Measurements from ENCODE around the gene WWC2.
"Not testable (repeated sequence)": the region's sequence is repeated elsewhere in the genome, so short reads cannot be mapped to it uniquely, and the experiment has no call there.

WWC2 gene

DNA sequence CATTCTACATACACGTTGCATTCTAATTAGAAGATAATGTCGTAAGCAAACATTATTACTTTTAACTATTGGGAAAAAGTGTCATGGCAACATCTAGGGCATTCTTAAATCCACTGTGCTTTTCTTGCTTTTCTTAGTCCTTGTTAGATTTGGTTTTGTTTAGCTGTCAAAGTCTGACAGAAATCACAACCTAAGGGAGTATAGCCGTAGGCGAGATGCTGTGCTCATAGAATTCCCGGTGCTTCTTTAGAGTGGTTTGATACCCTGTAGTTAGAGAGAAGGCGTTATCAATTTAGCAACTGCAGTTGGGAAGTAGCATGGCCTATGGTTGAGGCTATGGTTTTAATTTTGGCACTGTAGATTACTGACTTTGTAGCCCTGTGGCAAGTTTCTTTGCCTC lies 45.7 kb downstream of the WWC2 start:
- no peak for DNase-seq

GRCh38 chr4:183145773-183146172 lies 46.7 kb downstream of the WWC2 start:
- no peak for DNase-seq

GRCh38 chr4:183146478-183146877 lies 47.4 kb downstream of the WWC2 start:
- DNase-seq = no peak

GRCh38 chr4:183147196-183147595 lies 48.1 kb downstream of the WWC2 start:
- no peak for DNase-seq

GRCh38 chr4:183147983-183148382 lies 48.9 kb downstream of the WWC2 start:
- no peak for DNase-seq

GRCh38 chr4:183149616-183150539 lies 50.8 kb downstream of the WWC2 start:
- no peak for DNase-seq

DNA sequence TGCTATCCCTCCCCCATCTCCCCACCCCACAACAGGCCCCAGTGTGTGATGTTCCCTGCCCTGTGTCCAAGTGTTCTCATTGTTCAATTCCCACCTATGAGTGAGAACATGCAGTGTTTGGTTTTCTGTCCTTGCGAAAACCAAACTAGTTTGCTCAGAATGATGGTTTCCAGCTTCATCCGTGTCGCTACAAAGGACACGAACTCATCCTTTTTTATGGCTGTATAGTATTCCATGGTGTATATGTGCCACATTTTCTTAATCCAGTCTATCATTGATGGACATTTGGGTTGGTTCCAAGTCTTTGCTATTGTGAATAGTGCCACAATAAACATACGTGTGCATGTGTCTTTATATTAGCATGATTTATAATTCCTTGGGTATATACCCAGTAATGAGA lies 51.6 kb downstream of the WWC2 start:
- DNase-seq = not testable (repeated sequence)

- not testable (repeated sequence) for DNase-seq
Observed at GRCh38 chr4:183152232-183152631, 53.2 kb downstream of the WWC2 start.

GRCh38 chr4:183153190-183153916 lies 54.3 kb downstream of the WWC2 start:
- DNase-seq = no peak

DNA sequence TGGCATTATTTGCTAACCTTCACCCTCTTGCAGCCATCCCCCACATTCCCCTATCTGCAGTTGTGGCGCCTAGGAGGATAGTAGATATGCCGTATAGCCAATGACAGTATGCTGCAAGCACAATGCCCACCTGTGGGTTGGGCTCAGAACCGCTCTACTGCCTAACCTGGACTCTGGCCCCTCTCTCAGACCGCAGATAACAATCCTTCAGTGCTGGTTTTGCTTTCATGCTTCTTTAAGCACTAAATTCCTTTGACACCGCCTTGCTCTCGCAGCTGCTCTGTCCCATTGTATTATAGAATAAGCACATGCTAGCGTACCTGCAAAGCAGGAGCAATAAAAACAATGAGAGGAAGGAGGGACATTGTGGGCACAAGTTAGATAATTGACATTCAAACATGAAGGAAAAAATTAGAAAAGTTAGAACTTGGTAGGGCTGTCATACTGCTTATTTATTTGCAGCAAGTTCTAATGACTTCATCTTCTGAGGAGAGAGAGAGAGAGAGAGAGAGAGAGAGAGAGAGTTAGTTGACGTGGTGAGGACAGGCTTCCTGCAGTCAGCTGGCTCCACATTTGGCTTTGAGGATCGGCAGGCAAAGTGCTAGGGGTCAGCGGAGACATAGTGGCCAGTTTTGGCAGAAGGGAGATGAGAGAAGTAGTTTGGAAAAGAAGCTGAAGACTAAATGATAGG lies 55.8 kb downstream of the WWC2 start:
- DNase-seq = peak; percentile 62

DNA sequence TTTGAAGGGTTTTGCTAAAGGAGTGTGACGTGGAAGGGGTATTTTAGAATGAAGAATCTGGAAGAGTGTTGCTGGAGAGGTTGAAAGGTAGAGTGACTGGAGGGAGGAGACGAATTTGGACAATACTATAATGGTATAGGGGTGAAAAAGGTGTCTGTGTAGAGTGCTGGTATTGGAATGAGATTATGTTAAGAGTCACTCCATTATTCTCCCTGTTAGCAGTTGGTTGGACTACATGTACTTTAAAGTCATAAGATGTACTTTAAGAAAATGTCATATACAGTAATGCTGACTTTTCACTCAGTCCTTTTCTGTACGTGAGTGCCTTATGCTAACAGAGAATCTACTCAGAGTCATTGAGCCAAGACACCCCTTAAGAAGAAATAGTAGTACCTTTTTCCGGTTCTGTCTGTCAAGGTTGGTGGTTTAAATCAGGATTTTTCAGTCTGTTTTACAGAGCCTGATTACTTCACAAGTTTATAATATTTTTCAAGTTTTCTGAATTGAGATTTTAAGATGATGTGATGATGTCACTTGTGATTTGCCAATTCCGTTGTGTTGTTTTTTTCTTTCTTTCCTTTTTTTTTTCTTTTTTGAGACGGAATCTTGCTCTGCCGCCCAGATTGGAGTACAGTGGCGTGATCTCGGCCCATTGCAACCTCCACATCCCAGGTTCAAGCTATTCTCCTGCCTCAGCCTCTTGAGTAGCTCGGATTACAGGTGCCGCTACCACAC lies 56.6 kb downstream of the WWC2 start:
- DNase-seq = no peak

DNA sequence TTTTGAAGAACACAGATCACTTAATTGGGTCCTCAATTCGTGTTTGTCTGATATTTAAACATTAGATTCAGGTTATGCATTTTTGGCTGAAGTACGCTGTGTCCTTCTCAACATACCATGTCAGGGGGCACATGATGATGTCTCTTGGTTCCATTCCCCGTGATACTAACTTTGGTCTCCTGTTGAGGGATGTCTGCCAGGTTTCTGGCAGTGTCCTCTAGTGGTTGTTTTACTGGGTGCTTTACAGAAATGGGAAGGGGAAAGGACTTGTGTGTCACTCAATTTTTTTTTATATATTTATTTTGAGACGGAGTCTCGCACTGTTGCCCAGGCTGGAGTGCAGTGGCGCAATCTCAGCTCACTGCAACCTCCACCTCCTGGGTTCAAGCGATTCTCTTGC lies 58.2 kb downstream of the WWC2 start:
- no peak for DNase-seq

DNA sequence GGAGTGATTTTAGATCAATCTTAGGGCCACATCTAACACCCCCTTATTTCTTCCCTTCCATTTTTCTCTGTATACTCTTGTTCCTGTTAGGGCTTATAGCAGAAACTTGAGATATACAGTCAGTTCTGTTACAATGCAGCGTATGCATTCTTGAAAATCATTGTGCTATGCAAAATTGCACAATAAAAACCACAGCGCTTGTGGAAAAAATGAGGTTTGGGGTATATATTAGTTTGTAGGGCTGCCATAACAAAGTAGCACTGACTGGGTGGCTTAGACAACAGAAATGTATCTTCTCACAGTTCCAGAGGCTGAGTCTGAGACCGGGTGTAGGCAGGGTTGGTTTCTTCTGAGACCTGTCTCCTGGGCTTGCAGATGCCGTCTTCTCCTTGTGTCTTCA lies 59.0 kb downstream of the WWC2 start:
- DNase-seq = no peak

GRCh38 chr4:183161630-183162029 lies 62.6 kb downstream of the WWC2 start:
- no peak for DNase-seq

GRCh38 chr4:183163135-183163534 lies 64.1 kb downstream of the WWC2 start:
- no peak for DNase-seq

DNA sequence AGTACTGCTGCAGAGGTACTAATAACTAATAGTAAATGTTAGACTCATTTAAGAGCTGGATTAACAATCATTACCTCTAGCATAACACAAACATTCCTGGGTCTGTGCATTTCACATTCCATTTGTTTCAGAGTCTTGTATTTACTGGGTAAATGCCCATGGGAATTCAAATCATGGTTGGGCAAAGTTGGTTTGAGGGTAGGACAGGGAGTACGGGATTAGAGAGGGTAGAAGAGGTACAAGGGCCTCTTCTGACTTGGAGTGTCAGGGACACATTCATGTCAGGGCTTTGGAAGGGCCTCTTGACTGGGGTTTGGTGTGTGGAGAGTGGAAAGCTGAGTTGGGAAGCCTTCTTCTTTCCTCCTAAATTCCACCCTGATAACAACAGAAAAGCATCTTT lies 65.9 kb downstream of the WWC2 start:
- DNase-seq = no peak

DNA sequence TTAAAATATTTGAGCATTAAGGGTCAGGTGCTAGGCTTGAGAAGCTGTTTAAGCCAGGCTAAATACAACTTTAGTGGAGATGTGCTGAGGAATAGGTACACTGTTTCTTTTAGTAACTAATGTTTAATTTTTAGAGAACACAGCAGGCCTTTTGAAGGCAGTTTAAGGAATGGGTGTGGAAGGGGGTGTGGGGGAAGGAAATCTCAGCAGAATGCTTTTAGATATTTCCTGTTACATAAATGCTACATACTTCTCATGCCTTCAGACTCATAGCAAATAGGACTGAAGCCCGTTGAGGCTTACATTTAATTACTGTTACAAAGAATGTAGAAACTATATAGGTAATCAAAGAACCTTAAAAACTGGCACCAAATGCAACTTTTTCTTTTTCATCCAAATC lies 66.3 kb downstream of the WWC2 start:
- no peak for DNase-seq

- DNase-seq = no peak
Observed at GRCh38 chr4:183170894-183171293, 71.8 kb downstream of the WWC2 start.

GRCh38 chr4:183171484-183172267 lies 72.6 kb downstream of the WWC2 start:
- no peak for DNase-seq

DNA sequence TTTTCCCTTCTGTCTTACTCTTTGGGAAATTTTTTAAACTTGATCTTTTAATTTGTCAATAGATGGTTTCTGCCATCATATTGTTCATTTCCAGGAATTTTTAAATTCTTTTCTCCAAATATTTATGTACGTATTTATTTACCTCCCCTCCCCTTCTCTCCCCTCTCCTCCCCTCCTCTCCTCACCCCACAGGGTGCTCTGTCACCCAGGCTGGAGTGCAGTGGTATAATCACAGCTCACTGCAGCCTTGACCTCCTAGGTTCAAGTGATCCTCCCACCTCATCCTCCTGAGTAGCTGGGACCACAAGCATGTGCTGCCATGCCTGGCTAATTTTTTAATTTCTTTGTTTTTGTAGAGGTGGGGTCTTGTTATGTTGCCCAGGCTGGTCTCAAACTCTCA lies 73.8 kb downstream of the WWC2 start:
- no peak for DNase-seq

- no peak for DNase-seq
Observed at GRCh38 chr4:183173580-183174526, 74.8 kb downstream of the WWC2 start.

Data from eye (tissue), 1 donor.